ENCODE measurements around the gene ALG9.

Gene ALG9

DNA sequence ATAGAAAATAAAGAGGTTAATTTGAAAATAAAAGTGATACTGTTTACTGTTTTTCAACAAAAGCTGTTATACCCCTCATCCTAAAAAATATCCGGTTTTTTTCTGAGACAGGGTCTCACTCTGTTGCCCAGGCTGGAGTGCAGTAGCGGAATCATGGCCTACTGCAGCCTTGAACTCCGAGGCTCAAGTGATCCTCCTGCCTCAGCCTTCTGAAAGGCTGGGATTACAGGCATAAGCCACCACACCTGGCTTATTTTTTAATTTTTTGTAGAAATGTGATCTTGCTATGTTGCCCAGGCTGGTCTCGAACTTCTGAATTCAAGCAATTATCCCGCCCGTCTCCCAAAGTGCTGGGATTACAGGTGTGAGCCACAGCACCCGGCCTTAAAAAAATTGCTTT lies 35.7 kb downstream of the ALG9 start:
- ATAC-seq, result no peak

DNA sequence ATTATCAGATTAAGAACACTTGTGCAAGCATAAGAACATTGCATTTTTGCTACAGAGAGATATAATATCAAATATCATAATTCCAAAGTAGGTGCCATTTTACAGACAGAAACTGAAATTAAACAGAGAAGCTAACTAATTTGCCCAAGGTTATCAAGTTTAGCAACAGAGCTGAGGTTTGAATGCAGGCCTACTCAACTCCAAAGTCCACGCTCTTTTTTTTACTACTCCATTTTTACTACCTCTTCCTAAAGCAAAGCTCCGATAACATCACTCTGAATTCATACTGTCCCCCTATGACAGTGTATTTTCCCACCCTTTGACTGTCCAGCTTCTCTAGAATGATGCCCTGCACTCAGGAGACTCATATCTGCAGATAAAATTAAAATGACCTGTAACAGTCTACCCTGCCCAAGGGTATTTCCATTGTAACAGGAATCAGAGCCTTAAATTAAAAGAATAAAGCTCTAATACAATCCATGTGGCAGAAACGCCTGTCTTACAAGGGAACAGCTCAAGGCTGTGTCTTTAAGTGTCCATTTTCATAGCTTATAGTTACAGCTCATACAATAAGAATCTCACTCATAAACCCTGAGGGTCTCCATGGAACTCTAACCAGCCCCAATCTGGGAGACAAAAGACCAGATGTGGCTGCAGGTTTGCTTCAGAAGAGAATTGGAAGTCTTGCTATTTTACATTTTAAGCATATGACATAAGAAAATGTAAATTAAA lies 36.8 kb downstream of the ALG9 start:
- ATAC-seq, result no peak

DNA sequence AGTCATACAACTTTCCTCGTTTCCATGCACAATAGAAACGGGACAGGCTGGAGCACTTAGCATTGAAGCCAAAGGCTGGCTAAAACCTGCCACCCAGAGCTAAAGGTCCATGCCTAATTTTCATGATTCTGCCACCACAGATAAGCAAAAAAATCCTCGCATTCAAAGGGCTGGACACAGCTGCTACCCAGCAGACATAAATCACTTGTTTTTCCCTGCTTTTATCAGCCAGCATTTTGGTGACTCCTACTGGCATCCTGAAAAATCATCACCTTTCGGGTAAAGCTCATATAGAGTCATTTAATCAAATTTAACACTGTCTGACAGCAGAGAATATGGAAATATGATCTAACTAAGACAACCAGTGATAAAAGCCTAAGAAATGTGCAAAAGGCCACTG lies 37.9 kb downstream of the ALG9 start:
- no peak for ATAC-seq

DNA sequence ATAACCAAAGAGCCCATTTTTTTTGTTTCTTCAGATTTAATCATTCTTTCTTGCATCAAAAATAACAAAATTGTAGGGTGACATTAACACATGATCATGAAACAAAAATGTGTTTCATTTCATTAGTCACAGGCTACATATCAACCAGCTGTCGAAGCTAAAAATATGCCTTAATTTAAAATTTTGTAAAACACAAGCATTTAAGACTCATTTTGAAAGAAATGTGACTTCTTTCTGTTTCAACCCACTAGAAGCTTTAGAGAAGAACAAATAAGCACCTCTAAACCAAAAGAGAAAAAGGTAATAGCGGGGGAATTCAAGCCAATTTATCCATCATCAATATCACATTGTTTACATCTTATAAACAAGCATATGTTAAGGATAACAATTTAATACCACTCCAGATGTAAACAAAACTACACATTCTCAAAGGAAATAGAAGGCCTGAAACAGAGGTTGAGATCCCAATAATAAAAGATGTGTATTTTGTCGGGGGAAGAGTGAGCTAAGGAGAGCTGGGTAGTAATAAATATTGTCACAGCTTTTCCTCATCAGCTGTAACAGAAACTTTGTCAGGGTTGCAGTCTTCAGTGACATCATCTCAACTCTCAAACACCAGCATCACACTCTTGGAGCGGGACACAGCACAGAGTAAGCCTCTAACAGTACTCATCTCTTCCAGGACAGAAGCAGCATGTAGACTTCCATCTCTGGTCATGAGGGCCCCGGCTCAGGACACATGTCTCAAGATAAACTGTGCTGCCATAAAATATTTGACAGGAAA lies 42.0 kb downstream of the ALG9 start:
- ATAC-seq, result peak; percentile 80 to 92

DNA sequence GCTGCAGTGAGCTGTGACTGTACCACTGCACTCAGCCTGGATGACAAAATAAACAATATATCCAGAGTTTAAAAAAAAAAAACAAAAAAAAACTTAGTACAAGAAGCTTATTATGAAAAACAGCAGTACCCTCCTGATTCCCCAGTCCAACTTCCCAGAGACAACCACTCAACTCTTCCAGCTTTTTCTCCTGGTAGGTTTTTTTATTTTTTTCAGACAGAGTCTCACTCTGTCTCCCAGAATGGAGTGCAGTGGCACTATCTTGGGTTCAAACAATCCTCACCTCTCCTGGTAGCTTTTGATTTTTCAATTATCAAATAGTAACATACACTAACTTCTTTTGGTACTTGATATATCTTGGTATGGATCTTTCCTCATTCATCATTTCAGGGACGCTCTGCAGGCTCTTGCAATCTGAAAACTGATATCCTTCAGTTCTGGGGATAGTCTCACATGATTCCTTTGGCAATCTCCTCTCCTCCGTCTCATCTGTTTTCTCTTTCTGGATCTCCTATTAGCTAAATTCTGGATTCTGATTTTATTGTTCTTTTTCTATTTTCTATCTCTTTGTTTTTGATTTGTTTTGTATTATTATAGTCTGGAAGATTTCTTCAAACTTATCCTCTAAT lies 44.9 kb downstream of the ALG9 start:
- no peak for ATAC-seq

DNA sequence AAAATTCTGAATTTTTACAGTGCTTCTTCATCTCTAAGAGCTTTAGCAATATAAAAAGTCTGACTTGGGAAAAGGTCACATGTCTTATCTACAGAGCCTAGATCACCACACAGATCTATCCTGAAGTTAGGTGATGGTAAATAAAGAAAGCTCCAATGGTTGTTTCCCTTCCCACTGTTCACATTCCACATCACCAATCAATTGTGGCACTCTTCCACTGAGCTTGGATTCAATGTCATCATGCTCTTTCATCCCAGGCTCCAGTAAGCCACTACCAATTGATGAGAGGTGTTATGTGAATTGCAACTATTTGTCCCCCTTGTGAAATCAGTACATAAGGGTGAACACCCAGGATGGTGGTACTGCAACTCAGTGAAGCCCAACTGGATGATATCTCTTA lies 47.8 kb downstream of the ALG9 start:
- no peak for ATAC-seq

DNA sequence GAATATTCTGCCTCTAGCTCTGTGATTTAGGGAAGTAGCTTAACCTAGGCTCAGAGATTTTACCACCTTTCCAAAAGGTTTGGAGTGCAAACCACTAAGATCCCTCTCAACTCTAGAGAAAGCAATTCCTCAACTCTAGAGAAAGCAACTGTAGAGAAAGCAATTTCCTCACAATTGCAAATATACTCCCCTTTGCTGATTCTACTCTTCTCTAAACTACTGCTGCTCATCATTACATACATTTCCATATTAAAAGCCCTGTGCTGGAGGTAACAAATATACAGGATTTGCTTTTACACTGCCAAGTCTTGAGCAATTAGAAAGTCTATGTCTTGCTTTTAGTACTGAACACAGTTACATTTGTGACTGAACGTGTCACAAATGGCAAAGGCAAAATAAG lies 48.2 kb downstream of the ALG9 start:
- ATAC-seq, result no peak

DNA sequence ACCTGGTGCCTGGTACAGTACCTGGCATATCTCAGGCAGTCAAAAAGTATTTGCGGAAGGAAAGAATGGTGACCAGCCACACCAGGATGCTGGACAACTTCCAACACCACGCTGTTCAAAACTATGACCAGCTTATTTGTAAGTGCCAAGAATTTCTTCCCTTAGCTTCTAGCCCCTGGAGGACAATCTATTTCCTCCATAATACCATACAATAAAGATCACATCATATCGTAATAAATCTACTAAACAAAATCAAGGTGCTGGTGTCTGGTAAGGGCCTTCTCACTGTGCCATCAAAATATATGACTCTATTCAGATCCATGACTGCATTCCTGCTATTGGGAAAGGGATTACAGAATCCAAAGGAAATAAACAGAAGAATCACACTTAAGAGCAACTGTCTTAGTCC lies 51.5 kb downstream of the ALG9 start:
- ATAC-seq, result no peak

DNA sequence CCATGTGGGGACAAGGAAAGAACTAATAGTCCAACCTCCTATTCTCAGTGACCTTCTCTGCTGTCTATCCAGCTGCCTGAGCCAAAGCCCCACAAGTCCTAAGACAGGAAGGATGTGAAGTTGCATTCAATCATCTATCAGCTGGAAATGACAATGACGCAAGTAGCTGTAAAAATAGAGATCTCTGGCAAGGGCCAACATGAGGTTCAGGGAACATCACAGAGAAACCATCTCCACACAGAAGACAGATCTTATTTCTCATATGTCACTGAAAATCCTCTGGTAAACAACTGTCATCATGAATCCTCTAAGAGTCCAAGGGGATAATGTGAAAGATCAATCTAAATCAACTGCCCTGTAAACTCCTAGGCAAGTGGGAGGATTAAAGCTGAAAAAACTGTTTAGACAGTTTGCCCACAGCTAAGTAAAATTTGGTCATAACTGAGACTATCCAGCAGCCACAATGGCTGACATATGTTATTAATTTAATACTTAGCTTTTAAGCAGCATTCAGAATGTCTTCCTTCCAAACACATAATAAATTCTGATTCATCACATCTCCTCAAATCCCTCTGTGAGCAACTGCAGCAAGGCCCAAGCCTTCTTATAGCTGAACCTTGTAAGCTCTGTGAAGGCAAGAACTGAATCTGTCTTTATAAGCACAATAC lies 52.1 kb downstream of the ALG9 start:
- no peak for ATAC-seq

DNA sequence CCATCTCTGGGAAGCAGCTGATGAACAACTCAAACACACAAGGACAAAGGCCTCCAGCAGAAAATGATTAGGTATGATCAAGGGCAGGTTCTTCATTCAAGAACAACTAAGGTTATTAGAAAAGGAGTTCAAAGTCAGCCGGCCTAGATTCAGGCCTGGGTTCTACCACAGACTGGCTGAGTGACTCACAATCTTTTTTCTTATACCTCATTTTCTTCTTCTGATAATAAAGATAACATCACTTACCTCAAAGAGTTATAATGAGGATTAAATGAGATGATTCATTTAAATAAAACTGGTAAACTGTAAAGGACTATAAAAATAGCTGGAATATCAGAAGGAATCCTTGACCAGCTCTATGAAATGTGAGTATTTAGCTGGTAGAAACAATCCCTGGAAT lies 55.9 kb downstream of the ALG9 start:
- ATAC-seq, result peak in 1 of 2 donors; percentile 53

DNA sequence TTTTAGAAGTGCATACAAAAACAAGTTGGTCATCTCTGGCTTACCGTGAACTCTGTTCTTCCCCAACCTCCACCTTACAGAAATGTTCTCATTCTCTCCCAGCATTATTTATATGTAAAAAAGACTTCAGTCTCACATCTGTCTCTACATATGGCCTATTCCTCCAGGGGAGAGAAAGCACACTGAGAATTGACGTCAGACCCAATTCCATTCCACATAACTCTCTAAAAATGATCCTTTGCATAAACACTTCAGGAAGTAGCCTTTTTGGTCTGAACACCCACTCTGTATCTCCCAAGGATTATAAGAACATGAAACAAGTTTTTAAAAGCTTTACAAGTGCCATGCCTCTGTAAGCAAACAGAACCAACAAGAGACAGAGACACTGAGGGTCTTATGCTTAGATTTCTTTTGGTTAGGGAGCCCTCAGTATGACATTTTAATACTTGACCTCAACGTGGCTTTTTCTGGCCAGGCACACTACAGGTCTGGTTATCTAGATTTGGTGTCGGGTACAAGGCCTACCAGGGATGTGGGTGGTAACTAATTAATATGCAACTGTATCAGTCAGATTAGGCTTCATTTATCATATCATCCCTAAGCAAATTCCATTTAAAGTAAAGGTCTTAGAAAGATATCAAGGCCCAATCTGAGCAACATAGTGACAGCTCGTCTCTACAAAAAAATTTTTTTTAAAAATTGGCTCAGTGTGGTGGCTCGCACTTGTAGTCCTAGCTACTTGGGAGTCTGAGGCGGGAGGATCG lies 56.6 kb downstream of the ALG9 start:
- no peak for ATAC-seq

DNA sequence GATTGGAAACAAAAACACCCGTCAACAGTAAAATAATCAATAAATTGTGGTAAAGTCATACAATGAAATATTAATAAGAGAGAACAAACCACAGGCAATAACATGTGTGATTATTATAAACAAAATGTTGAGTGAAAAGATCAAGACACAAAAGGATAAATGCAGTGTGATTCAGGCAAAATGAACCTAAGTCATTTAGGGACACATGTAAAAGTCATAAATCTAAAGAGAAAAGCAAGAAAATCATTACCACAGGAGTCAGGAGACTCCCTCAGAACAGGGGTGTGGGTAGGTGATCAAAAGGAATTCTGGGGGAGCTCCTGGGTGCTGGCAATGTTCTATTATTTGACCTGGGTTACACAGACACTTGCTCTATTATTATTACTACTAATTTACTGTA lies 57.3 kb downstream of the ALG9 start:
- ATAC-seq, result no peak

DNA sequence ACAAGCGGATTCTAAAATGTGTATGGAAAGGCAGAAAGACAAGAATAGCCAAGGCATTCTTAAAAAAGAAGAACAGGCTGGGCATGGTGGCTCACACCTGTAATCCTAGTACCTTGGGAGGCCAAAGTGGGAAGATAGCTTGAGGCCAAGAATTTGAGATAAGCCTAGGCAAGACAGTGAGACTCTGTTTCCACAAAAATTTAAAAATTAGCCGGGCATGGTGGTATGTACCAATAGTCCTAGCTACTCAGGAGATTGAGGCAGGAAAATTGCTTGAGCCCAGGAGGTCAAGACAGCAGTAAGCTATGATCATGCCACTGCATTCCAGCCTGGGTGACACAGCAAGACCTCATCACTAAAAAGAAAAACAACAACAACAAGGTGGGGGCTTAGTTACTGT lies 59.2 kb downstream of the ALG9 start:
- ATAC-seq, result no peak

DNA sequence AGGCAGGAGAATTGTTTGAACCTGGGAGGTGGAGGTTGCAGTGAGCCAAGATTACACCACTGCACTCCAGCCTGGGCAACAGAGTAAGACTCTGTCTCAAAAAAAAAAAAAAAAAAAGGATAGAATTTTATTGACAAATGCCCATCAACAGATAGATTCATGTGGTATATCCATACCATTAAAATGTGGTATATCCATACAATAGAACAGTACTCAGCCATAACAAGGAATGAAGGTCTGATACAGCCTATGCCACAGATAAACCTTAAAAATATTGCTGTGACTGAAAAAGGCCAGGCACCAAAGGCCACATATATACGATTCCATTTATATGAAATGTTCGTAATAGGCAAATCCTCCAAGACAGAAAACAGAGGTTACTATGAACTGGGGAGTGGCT lies 59.9 kb downstream of the ALG9 start:
- ATAC-seq, result no peak

DNA sequence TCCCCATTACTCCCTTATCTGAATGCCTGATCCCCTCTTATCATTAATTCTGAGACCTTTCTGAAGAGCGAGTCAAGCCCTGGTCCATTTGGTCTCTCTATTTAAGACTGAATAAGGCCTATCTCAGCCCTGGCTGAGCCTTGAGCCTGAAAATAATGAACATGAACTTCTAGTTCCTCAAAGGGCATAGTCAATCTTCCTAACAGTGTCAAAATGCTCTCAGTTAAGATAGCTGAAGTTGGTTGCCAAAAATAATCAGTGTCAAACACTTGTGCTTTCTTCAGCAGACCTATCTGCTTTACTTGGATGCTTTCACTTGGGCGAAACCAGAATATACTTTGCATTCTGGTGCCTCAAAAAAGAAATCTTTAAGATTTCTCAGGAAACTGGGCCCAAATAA lies 62.5 kb downstream of the ALG9 start:
- ATAC-seq, result no peak

DNA sequence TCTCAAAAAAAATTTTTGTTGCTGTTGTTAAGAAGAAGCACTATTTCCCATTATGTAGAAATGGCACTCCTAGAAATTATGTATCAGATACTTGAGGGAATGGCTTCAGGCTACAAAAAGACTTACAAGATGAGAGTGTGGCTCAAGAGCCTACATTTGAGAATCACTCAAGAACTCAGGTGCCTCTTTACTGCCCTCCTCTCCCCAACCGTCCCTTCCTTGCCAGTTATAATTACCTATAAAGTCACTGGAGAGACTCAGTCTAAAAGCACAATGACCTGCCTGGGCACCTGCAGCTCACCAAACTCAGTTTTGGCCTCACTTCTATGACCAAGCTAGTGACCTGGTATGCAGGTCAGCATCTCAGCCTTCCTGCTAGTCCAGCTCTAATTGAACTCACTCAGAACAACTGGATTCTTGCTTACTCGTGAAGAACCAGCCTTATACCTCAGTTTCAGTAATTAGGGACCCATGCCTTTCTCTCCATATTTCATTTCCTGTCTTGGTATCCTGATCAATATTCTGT lies 63.3 kb downstream of the ALG9 start:
- ATAC-seq, result no peak

DNA sequence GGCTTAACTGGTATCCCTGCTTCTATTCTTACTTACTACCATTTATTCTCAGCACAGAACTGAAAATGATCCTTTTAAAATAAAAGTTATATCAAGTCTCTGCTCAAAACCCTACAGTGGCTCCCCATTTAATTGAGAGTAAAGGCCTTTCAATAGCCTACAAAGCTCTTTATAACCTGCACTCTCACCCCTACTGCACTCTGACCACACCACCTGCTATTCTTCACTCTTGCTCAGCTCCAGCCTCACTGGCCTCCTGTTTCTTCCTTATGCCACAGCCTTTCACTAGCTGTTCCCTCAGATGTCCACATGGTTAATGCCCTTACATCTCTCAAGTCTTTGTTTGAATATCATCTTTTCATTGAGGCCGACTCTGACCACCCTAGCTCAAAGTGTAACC lies 64.3 kb downstream of the ALG9 start:
- ATAC-seq, result no peak

DNA sequence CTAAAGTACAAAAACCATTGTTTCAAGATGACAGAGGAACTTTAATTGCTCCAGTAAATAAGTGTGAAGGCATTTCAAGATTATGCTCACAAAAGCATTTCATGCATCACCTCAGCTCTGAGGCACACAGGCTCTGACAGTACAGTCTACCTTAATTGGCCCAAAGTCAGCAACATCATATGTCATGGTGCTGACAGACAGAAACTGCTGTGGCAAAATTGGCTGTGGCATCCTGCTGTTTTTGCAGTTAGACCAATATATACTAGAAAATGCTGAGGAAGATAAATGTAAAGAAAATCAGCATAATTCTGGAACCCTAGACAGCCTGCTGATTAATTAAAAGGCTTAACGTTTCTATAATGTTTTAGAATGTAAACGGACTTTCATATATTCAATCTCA lies 70.2 kb downstream of the ALG9 start:
- no peak for ATAC-seq

DNA sequence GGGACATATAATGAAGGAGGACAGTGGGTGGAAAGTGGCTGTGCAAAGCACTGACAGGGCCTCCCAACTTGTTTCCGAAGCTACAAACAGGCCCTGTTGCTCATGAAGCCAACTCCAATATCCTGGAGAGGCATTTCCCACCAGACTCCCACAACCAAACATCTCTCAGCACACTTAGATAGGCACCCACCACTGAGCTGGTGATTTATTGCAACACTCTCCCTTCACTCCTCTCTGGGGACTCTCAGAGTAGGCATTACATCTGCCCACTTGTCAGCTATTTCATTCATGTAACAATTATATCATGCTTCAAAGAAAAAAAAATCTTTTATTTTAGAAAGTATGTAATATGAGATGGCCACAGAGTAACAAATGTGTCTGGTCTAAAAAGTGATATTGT lies 73.1 kb downstream of the ALG9 start:
- no peak for ATAC-seq

DNA sequence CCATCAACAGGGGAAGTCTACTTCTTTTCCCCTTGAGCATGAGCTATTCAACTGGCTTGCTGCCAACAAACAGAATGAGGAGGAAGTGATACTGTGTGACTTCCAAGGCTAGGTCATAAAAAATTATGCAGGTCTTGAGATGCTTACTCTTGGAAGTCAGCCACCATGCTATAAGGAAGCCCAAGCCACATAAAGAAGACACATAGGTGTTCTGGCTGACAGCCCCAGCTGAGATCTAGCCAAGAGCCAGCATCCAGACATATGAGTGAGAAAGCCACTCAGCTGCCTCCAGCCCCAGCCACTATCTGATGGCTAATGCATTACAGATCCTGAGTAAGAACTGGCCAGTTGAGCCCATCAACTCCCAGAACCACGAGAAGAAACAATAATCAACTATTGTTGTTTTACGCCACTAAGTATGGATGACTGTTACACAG lies 74.2 kb downstream of the ALG9 start:
- ATAC-seq, result no peak

DNA sequence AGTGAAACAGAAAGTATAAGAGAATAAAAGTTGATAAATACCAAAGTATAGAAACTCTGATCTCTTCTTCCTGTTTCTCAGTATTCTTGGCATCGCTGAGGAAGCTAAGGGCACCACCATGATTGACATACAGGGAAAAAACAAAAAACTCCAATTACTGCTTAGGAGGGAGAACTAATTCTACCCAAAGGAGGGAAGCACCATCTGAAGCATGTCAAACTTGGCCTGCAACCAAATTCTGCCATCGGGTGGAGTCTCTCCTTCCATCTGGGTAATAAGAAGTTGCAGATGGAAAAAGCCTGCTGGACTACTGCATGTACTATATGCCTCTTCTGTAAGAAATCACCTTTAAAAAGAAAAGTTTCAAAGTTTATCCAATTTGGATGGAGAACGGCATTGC lies 74.7 kb downstream of the ALG9 start:
- ATAC-seq, result no peak

DNA sequence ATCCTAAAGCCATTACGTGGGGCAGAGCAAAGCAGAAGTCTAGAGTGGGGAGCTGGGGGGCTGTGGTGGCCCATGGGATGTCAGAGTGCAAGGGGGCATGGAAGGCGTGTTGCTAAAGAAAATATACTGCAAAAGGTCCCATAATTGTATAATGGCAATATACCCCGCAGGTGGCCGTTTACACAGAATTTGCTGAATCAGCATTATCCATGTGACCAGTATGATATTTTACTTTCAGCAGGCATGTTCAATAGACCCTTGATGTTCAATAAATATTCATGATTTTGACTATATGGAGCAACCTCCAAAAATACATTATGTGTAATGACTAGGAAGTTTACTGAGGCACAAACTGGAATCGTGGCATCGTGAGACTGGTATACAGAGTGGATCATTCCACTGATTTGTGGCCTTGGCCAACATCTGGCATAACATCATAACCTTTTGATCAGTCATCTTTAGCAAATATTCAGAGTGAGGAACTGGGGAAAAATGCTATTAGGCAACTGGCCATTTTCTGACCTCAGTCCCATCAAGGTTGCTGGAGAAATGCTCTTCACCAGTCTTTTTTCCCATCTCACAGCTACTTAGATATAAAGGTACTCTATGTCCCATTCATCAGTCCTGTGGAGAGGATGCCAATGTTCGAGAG lies 75.9 kb downstream of the ALG9 start:
- no peak for ATAC-seq

Measured in activated CD4-positive, CD25-positive, alpha-beta regulatory T cell treated with anti-CD3 and anti-CD28 coated beads, Interleukin-2, amount 50 U/mL, for 24 hours (primary cell).